D721Med (cell line): Measurements from ENCODE around the gene SNX8.

Experiments used
- DNase-seq: peaks from one replicate; pipeline ENCODE4 v3.0.0; 2011; ENCODE audit warnings: low spot score; ENCODE audit not compliant: insufficient read length
- FAIRE-seq: peaks from 2 replicates; lab custom pipeline; 2011; peaks lifted over from hg19 to GRCh38; lab: Jason Lieb, UNC
- TF ChIP-seq, protein P1 (sequence below): IDR thresholded peaks from 2 replicates; pipeline ENCODE4 v1.5.1; 2012; ENCODE audit warnings: mild to moderate bottlenecking, control low read depth; ENCODE audit not compliant: insufficient read depth; ENCODE audit errors: missing control alignments

SNX8 gene

DNA sequence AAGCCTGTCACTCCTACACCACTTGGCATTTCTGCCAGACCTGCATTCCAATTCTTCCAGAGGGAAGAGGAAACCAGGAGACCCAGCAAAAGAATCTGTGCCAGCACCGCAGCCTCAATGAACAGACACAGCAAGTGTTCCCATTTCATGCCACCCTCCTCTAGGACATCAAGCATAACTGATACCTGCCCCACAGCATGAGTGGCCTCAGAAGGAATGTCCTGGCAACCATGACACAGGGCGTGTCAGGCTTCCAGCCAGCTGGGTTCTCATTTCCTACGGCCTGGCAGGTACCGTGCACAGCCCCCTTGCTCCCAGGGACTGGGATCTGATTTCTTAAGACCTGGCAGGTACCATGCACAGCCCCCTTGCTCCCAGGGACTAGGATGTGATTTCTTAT, 89.3 kb downstream of the SNX8 start:
- TF ChIP-seq, protein P1, sequence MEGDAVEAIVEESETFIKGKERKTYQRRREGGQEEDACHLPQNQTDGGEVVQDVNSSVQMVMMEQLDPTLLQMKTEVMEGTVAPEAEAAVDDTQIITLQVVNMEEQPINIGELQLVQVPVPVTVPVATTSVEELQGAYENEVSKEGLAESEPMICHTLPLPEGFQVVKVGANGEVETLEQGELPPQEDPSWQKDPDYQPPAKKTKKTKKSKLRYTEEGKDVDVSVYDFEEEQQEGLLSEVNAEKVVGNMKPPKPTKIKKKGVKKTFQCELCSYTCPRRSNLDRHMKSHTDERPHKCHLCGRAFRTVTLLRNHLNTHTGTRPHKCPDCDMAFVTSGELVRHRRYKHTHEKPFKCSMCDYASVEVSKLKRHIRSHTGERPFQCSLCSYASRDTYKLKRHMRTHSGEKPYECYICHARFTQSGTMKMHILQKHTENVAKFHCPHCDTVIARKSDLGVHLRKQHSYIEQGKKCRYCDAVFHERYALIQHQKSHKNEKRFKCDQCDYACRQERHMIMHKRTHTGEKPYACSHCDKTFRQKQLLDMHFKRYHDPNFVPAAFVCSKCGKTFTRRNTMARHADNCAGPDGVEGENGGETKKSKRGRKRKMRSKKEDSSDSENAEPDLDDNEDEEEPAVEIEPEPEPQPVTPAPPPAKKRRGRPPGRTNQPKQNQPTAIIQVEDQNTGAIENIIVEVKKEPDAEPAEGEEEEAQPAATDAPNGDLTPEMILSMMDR: no peak
- no peak for FAIRE-seq

DNA sequence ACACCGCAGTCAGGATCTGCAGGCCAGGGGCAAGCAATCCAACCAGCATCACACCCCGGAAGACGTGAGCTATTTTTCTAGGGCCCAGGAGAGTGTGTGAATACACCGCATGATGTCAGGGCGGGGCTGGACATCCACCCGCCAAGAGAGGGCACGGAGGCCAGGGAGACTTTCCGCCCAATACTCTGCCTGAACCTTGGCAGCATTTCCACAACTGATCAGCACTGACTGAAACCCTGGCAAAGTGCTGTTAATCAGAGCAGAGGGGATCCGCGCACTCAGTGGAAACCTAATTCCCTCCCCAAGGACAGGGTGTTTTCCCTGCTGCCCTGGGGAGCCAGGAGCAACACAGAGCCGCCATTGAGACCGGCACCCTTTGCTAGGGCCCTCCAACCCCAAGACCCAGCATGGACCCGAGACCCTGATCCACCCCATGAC, 89.7 kb downstream of the SNX8 start:
- DNase-seq (no peak), FAIRE-seq (no peak)
- TF ChIP-seq, protein P1: no peak

More for the DNA sequence above, 89.3 kb downstream of the SNX8 start:
- no peak for DNase-seq

DNA sequence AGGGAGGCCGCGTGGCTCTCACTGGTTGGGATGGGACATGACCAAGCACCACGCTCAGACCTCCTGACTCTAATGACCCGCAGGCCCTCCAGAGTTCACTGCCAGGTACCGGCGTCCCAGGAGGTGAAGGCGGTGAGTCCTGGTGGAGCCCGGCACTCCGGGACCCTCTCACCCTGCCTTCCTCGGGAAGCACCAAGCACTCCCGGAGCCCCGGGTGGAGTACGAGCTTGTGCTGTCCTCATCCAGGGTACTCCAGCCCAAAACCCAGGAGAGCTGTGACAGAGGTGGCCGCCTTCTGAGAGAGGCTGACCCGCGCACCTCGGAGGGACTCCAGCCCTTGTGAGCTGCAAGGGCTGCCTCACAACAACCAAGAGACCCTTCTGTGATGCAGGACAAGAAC, 90.9 kb downstream of the SNX8 start:
- FAIRE-seq (no peak), DNase-seq (no peak)
- TF ChIP-seq, protein P1: no peak

GRCh38 chr7:2222516-2222915, 91.7 kb downstream of the SNX8 start:
- no peak for DNase-seq
- no peak for FAIRE-seq
- TF ChIP-seq, protein P1: no peak

DNA sequence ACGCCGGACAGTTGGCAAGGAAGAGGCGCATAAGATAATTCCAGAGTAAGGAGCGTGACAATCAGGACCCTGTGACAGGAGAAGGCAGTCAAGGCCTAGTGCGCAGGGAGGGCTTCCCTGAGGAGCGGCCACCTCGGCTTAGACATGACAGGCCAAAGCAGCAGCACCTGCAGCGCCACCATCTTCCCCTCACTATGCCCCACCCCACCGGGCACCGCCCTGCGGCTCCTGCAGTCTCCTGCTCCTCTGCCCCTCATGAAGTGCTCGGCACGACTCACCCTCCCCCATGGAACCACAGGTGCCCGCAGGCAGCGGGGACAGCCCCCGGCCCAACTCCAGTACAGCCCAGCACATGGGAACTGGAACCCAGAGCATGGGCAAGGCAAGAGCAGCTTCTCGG, 93.3 kb downstream of the SNX8 start:
- TF ChIP-seq, protein P1: no peak
- DNase-seq (no peak), FAIRE-seq (no peak)

DNA sequence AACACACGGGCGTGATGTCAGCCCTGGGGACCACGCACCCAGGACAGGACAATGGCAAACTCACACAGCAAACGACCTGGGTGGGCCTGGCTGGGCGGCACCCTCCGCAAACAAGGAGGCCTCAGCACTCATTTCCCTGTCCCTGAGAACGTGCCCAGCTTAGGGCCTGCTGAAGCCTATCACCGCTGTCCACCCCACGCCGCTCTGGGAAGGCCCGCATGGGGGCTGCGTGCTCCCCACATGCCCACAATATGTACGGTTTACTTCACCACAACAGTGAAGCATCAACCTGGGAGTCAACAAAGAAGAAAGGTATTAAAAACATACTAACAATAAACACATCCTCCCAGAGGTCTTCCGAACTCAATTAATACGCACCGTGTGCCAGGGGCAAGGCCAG, 93.7 kb downstream of the SNX8 start:
- FAIRE-seq: no peak
- TF ChIP-seq, protein P1: no peak

GRCh38 chr7:2220030-2220429, 94.2 kb downstream of the SNX8 start:
- TF ChIP-seq, protein P1: no peak
- DNase-seq (no peak), FAIRE-seq (no peak)

More for the DNA sequence above, 93.7 kb downstream of the SNX8 start:
- no peak for DNase-seq
